CD4-positive, alpha-beta T cell treated with Interleukin-6 at 100 ng/mL for 8 hours (primary cell): ENCODE results near the gene GLIPR1.
"Not testable (repeated sequence)": the region's sequence is repeated elsewhere in the genome, so short reads cannot be mapped to it uniquely, and the experiment has no call there.

Source experiments
- DNase-seq: peaks from one replicate; pipeline ENCODE4 v3.0.0-alpha.2; 2020; ENCODE audit warnings: mixed read lengths, low spot score

The GLIPR1 gene

DNA sequence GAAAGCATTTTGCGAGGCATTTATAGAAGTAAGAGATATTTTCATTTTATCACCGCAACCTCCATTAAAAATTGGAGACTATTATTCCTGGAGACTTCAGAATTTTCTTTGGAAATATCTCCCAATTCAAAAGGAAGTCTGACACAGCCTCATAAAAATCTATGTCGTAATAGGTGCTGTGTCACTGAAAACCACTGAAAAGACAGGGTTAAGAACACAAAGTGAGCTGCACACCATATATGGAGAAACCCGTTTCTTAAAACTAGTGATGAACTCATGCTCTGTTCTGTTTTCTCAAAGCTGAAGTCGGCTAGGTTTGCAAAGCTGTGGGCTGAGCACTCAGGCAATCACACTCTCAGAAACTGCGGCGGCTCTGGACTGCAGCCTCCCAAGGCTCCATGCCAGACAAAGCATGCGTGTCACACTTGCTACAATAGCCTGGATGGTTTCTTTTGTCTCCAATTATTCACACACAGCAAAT, at the start of gene GLIPR1:
Gene GLIPR1 (plus strand): TSS at position 287 of the 481 bp plus-strand sequence. CDS start 126 bp downstream, at position 413.
- DNase-seq, result peak; percentile 78

DNA sequence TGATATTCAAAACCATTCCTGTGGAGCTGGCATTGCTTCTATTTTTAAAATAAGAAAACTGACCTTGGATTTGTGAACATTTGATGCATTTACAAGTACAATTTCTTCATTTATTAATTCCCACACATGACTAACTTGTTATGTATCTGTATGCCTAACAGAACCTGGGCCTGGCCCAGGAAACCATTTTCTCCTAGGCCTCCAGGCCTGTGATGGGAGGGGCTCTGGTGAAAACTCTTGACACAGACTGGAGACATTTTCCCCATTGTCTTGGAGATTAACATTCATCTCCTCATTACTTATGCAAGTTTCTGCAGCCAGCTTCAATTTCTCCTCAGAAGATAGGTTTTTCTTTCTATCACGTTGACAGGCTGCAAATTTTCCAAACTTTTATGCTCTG, 47.6 kb upstream of the GLIPR1 start:
- DNase-seq, result no peak

DNA sequence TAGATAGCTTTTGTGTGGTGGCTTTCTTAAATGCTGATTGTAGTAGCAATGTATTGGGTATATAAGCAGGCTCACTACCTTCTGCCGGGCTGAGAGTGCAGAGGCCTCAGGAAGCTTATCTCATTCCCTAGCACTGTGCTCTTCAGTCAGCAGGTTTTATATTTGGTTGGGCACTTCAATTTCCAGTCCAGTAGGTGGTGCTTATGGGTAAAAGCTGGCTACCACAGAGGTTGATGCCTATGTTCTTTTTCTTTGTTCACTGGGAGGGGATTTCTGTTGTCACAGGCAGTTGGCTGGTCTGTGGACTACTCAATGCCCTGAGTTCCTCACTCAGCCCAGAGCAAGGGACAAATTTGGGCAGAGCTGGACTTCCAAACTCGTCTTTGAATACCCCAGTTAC, 43.0 kb upstream of the GLIPR1 start:
- DNase-seq, result peak; percentile 34

DNA sequence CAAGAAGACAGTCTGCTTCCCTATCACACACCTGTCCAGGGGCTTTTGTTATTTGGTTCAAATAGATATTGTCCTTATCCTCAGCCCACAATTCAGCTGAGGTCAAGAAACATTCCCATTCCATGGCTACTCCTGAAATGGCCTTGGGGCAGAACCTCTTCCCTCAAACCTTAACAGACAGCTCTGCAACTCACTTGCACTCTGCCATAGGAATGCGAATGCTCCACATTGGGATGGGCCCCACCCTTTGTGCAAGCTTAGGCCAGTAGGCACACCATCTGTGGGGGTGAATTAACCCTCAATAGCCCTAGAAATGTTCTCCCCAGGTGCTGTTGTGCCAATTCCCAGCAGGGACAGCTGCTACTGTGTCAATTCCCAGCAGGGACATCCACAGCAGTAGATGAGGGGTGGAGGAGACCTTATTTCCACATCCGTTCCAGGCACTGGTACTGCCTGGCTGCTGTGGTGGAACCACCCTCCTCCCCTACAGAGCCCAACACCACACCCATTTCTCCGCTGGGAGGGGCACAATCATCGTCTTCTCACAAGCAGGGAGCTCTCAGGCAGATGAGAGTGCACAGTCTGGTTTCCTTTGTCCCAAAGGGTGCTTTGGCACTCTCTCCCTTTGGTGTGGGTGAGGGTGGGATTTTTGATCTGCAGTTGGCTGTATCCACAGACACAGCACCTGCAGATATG, 42.3 kb upstream of the GLIPR1 start:
- DNase-seq, result peak; percentile 31

DNA sequence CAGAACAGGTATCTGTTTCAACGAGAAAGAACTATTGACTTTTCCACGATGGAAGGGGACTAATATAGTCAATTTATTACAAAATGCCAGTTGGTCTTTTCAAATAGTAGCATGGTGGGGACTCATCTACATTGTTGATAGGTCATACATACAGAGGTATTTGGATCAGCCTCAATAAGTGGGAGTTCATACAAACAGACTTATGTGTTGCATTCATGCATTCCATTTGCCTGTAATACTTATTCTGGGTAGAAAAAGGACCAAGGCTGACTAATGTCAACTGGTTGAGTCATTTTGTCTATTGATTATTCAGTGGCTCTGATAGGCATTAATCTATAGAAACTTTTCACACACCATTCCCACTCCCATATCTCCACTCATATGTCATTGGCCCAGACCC, 41.5 kb upstream of the GLIPR1 start:
- DNase-seq, result no peak

DNA sequence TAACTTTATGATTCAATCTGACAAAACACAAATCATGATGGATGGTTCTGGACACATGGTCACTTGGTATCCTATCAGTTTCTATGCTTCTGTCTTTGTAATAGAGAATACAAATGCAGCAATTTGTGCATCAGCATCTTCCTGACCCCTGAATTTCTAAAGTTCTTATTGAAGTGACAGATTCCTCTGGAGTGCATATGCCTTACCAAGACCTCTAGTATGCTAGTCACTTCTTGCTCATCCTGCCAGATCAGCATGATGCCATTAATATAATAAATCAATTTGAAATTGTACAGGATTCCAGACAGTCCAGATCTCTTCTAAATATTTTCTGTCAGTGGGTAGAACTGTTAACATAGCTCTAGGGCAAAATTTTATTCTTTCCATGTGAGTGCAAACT, 40.6 kb upstream of the GLIPR1 start:
- no peak for DNase-seq

DNA sequence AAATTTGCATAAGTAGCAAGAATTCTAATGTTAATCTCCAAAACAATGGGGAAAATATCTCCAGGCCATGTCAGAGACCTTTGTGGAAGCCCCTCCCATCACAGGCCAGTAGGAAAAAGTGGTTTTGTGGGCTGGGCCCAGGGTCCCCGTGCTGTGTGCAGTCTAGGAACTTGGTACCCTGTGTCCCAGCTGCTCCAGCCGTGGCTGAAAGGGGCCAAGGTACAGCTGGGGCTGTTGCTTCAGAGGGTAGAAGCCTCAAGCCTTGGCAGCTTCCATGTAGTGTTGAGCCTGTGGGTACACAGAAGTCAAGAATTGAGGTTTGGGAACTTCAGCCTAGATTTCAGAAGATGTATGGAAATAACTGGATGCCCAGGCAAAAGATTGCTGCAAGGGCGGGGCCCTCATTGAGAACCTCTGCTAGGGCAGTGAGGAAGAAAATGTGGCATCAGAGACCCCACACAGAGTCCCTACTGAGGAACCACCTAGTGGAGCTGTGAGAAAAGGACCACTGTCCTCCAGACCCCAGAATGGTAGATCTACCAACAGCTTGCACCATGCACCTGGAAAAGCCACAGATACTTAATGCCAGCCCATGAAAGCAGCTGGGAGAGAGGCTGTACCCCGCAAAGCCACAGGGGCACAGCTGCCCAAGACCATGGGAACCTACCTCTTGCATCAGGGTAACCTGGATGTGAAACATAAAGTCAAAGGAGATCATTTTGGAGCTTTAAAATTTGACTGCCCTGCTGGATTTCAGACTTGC, 38.7 kb upstream of the GLIPR1 start:
- not testable (repeated sequence) for DNase-seq

DNA sequence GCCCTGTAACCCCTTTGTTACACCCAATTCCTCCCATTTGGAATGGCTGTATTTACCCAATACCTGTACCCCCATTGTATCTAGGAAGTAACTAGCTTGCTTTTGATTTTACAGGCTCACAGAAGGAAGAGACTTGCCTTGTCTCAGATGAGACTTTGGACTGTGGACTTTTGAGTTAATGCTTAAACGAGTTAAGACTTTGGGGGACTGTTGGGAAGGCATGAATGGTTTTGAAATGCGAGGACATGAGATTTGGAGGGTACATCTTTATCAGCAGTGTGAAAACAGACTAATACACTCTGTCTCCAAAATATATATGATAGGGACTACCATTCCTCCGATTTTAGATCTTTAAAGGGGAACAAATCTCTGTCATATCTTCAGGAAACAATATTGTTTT, 38.1 kb upstream of the GLIPR1 start:
- not testable (repeated sequence) for DNase-seq

DNA sequence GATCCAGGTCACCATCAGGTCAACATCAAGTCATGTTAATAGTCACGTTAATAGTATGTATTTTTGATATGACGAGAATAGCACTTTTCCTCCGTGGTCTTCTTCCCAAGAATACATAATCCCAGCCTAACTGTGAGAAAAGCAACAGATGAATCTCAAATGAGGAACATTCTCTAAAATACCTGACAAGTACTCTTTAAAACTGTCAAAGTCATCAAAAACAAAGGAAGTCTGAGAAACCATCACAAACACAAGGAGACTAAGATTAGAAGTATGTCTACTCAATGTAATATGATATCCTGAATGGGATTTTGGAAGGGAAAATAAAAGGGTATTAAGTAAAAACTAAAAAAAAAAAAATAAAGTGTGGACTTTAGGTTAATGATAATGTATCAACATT, 36.8 kb upstream of the GLIPR1 start:
- no peak for DNase-seq

DNA sequence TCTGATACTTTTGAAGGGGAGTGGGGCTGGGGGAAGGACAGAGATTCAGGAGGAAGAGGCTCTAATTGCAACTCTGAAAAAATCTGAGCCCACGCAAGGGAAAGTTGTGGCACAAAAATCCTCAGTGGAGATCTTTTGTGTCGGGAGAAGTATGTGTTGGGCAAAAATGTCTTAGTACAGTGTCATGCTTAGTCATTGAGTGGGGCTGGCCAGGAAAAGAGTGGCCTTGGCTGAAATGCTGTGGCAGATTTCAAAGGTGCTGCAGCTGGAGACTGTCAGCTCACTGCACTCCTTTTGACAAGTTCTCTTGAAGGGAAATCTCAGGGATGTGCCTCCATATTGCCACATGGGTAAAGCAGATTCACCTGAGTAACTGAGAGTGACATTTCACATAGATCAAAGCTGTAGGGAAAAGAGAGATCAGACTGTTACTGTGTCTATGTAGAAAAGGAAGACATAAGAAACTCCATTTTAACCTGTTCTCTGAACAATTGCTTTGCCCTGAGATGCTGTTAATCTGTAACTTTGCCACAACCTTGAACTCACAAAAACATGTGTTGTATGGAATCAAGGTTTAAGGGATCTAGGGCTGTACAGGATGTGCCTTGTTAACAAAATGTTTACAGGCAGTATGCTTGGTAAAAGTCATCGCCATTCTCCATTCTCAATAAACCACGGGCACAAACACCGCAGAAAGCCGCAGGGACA, 36.0 kb upstream of the GLIPR1 start:
- no peak for DNase-seq

DNA sequence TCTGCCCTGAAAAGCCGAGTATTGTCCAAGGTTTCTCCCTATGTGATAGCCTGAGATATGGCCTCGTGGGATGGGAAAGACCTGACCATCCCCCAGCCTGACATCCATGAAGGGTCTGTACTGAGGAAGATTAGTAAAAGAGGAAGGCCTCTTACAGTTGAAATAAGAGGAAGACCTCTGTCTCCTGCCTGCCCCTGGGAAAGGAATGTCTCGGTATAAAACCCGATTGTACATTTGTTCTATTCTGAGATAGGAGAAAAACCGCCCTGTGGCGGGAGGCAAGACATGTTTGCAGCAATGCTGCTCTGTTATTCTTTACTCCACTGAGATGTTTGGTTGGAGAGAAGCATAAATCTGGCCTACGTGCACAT, 35.4 kb upstream of the GLIPR1 start:
- DNase-seq, result not testable (repeated sequence)

DNA sequence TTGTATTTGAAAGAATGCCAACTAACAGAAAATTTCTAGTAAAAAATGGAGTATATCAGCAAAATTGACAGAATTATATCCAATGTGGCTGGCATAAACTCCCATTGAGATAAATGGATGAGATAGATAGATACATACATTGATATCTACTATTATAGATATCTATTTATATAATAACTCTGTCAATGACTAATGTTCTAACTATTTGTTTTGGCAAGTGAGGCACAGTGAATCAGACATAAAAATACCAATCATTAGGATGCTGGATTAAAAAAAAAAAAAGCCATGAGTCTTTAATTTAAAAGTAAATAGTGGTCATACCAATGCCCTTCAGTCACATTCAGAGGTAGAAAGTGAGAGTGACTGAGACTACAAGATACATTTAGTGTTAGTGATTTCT, 33.7 kb upstream of the GLIPR1 start:
- no peak for DNase-seq

DNA sequence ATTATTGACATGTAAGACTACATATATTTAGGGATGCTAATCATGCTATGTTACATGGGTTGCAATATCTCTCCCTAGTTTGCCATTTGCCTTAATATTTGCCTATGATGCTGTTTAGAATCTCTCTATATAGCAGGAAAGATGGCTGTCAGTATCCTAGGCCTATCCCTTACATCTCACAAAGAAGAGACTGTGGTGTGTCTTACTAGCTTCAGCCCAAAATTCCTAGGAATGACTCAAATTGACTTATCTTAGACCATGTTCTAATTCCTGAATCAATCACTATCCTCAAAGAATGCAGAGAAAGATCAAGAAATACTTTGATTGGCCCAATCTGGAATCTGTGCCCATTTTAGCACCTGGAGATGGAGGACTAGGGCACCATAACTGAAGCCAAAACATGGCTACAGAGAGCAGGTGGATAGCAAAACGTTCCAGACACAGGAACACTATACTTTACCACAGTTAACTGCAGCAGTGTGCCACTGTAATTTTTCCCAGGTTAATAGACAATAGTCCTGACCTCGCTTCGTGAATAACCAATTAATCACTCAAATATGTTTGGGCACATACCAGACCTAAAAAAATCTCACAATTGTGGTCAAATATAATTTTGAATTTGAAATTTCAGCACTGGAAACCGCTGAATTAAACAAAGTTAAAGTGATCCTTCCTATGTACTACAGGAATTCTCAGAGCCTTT, 32.7 kb upstream of the GLIPR1 start:
- no peak for DNase-seq

DNA sequence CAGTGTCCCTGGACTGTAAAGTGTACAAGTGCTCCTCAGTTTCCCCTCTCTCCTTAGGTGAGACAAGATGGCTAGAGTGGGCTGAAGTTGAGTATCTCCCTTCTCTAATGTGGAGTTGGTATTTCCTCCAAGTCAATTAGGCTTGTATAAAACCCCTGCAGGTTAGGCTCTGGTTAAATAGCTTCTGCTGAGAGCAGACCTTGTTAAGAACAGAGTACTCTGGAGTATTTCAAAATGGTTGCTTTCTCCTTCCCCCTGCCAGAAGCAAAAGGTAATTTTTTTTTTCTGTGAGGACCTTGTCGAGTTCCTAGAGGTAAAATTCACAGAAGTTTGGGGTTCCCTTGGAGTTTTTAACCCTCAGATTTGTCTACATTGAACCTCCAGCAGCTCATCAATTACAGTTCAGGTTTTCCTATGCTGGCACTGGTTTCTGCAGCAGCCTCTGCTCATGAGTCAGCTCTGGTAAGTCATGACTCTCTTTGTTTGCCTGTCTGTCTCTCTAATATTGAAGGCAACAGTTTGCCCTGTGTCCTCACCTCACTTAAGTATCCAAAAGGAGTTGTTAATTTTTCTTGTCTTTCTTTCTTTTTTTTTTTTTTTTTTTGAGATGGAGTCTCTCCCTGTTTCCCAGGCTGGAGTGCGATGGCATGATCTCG, 27.8 kb upstream of the GLIPR1 start:
- no peak for DNase-seq

DNA sequence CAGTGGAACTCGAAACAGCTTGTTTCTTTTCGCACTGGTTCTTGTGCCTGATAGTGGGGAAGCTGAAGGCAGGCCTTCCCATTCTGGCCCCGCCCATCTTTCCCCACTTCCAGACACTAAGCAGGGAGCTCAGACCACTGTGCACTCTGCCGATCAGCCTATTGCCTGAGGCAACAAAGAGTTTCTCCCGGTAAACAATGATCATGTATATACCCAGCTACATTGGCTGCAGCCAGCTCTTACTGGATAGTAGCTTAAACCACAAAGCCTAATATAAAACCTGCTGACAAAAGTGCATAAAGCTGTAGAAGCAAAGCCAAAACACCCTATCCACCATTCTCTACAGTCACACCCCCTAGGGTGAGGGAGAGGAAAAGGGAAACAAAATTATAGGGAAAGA, 24.7 kb upstream of the GLIPR1 start:
- DNase-seq, result no peak

DNA sequence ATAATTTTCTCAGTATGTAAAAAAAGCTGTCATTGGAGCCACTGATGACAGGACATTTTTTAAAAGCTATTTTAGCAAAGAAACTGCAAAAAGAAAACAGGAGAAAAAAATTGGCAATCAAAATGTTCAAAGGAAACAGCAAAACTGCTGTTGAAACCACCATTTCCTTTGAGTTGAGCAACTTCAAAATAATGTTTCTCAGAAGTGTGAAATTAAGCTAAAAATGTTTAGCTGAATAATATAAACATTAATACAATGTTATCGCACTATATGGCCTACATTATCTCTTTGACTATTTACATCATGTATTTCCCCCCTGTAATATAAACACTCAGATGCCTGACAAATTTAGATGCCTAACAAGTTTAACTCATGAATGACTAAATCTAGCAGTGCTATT, 23.4 kb upstream of the GLIPR1 start:
- peak; percentile 8 for DNase-seq

DNA sequence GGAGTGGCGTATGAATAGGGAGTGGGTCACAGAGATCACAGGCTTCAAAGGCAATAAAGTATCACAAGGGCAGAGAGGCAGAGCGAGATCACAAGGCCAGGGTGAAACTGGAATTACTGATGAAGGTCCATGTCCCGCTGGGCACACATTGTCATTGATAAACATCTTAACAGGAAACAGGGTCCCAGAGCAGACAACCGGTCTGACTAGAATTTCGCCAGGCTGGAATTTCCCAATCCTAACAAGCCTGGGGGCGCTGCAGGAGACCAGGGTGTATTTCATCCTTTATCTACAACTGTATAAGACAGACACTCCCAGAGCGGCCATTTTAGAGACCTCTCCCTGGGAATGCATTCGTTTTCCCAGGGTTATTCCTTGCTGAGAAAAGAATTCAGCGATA, 22.7 kb upstream of the GLIPR1 start:
- DNase-seq, result not testable (repeated sequence)

DNA sequence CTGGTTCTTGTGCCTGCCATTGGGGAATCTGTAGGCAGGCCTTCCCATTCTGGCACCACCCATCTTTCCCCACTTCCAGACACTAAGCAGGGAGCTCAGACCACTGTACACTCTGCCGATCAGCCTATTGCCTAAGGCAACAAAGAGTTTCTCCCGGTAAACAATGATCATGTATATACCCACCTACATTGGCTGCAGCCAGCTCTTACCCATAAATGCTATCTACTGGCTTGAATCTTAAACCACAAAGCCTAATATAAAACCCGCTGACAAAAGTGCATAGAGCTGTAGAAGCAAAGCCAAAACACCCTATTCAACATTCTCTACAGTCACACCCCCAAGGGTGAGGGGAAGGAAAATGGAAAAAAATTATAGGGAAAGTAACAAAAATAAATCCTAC, 20.8 kb upstream of the GLIPR1 start:
- DNase-seq, result no peak

DNA sequence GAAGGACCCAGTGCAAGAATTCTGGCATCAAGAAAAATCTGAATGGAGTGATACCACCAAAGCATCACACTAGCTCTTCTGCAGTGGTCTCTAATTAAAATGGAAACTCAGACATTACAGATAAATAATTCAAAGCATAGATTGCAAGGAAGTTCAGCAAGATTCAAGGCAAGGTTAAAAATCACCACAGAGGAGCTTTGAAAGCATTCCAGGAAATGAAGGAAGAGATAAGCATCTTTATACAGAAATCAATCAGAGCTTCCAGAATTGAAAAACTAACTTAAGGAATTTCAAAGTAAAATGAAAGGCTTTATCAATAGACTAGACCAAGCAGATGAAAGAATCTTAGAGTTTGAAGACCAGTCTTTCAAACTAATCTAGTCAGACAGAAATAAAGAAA, 20.4 kb upstream of the GLIPR1 start:
- DNase-seq, result no peak

DNA sequence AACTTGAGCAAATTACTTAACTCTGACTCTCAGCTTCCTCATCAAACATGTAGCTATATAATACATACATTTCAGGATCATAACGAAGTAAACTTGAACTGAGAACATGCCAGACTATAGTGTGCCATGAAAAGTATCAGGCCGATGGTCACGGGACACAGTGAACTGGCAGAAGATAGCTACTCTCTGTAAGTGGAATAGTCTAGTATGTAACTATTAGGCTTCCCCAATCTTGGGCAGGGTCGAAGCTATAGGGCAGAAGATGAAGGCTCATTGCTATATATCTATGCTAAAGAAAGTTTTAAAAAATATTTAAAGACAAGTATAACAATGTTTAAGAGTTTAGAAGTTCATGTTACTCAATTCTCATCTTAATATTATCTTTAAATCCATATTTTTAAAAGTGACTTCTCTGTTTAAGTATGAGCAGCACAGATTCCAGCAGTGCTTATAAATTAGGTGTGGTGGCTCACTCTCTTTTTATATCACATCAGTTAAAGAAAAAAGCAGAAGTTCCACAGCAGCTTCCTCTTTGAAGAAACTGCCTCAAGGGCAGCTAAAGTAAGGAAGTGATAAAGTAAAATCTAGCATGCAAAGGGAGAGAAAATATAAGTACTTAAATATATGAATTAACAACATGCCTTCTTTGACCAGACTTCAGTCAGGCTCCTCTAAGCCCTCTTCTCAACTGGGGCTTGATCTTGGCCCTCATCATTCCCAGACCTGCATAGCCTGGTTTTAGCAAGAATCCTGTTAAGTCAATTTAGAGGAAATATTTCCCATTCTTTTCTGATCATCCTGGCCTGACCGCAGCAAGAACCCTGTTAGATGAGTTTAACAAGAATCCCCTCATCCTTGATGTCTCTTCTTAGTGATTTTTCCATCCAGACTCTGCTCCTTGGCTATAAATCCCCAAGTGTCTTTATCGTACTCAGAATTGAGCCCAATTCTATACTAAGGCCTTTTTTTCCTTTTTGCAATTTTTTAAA, 8.4 kb upstream of the GLIPR1 start:
- DNase-seq, result no peak

DNA sequence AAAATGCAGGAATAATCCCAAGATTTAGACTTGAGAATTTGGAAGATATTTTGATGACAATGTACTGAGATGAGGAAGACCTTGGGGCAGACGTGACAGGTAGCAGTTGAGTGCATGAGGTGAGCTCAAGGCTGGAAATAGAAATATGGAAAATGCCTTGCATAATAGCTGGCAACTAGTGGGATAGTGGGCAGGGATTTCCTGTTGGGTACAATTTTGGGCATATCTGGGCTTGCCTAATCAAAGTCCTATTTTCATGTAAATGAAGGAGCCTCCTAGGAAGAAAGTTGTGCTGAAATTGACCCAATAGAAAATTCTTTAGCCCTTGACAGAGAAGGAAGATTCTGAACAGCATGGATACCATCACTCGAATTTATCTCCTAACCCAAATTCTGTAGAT, 6.4 kb upstream of the GLIPR1 start:
- DNase-seq, result no peak
